NCI-H2081 treated with DMSO at 0.1 percent for 48 hours (cell line): ENCODE results near the gene NAPSA.

Experiments
- DNase-seq: peaks from one replicate; lab custom pipeline; 2025; lab: John Stamatoyannopoulos, UW

NAPSA gene

DNA sequence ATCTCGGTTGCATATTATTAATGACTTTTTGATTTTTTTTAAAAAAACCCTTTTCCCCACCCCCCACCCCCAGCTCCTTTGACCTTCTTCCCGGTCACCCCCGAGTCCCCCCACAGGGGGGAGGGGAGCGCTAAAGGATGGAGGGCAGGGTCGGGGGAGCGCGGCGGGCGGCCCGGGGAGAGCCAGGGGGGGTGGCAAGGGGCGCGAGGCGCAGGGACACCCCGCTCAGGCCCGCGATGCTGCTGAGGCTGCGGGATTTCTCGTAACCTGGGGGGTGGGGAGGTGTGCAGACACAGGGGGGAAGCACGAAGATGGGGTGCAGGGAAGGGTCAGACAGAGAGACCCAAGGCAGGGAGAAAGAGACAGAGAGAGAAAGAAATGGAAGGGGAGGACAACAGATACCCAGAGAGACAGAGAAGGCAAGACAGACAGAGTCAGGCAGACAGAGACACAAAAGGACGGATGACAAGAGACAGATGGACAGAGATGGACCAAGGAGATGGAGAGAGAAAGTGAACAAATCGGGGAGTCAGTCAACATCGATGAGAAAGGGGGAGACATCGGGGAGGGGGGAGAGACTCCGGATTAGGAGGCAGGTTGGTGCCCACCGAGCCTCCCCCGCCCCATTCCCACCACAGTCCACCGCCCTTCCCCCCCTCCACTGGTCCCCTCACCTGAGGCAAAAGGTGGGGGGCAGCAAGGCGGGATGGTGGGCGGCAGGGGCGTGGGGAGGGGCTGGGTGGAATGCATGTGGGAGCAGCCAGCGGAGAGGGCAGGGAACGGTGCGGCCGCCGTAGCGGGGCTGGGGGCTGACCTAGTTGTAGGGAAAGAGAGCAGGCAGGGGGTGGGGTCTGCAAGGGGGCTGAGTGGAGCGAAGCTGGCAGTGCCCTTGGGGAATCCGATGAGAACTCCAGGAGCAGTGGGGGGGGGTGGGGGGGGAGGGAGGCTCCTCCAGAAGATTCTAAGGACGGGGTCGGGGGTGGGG lies 50.4 kb downstream of the NAPSA start:
- no peak for DNase-seq

DNA sequence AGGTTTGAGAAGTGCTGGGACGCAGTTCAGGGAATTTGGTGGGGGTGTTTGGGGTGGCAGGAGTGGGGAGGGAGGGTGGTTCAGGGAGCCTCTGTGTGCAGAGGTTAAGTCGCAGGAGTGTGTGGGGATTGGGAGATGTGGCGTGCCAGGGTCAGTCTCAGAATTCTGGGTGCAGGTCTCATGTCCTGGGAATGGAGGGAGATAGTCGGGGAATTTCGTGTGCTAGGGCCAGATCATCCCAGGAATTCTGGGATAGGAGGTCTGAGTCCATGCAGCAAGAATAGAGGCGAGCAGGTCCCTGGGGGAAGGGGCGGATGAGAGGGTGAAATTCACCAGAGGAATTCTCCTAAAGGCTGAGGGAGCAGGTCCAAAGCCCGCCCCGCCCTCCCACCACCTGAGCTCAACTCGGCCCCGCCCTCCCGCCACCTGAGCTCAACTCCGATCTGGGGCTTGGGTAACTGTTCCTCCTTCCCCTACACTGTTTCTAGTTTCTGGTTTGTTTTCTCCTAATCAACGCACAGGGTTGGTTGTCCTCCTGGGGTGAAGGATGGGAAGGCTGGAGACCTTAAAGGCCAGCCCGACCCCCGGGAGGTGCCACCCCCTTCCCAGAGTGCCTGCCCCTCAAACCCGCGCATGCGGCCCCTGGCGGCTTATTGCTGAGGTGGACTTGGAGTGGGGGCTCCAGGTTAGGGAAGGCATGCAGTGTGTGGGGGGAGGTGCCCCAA lies 51.5 kb downstream of the NAPSA start:
- no peak for DNase-seq

DNA sequence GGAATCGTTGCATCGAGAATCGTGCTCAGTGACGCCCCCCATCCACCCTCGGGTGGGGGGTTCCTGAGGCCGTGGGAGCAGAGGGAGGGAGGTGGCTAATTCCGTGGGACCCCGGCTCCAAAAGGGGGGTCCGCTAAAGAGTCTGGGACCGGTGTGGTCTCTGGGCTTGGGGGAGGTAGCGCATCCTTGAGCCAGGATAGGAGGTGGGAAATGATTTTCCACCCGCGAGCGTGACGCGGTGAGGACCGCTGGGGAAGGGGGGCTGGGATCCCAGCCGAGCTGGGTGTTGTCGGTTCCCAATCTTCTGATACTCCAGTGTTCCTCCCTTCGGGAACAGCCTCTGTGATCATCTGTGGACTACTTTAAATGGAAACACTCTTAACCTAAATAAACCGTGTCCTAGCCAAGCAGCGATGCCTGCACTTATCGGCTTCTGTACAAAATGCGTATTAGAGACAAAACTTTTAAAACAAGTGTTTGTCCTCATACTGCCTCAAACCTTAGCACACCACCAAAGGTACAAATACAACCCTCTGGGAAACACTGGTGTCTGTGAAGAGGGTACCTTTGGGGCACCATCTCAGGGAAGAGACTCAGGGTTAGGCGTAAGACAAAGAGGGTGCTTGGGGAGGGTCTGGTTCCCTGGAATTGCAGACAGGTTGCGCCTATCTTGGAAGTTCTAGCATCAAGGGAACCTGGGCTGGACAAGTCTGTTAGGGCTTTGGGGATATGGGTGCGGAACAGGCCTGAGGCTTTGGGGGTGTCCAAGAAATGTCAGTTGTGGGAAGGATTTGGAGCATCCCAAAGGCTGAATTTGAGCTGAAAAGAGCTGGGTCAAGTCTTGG lies 52.2 kb downstream of the NAPSA start:
- DNase-seq: no peak

DNA sequence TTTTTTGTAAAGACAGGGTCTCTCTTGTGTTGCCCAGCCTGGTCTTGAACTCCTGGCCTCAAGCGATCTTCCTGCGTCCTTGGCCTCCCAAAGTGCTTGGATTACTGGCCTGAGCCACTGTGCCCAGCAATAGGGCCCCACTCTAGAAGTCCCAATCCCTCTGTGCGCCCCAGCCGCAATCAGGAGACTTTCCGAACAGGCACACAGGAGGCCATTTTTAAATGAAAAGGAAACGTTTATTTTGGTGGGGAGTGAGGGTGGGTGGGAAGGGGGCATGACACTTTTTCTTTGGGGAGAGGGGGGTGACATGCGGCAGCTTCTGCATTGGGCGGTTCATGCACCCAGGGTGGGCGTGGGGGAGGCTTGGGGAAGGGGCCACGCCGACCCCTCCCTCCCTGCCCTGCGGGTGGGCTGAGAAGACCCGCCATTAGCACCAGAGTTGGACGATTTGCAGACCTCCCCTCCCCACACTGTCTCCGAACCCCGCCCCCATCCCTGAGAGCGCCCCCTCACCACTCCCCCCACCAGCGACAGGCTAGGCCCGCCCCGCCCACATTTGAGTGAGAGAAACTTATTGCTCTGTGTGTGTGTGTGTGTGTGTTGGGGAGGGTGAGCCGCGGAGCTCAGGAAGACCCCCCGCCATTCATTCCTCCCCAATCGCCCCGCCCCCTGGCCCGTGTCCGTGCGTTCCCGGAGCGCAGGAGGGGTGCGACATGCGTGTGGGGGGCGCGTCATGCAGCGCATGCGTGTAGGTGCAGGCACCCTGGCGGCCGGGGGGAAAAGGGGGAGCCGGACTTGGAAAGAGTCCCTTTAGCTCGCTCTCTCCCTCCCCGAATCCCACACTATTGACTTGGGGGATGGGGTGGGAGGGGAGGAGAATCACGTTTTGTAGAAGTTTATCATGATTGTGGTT lies 53.5 kb downstream of the NAPSA start:
- DNase-seq: no peak

DNA sequence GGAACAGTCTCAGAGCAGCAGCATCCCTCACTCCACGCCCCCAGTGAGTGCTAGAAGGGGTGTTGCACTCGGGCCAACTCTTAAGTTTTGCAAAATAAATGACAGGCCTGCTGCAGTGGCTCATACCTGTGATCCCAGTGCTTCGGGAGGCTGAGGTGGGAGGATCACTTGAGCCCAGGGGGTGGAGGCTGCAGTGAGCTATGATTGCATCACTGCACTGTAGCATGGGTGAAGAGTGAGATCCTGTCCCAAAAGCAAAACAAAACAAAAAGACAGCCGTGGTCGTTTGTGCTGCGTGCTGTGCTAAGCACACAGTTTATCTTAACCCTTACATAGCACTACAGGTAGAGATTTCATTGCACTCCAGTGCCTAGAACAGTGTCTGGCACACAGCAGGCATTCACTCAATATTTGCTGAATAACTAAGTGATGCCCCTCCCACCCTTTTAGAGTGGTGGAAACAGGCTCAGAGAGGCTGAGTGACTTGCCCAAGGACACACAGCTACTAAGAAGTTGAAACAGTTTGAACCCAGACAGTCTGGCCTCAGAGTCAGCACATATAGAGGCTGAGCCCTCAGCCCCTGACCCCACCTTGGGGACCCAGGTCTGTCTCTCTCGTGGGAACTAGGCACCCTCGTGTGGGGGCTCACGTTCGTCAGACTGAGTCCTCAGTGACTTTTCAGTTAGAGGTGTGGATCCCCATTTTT lies 54.5 kb downstream of the NAPSA start:
- DNase-seq: no peak

DNA sequence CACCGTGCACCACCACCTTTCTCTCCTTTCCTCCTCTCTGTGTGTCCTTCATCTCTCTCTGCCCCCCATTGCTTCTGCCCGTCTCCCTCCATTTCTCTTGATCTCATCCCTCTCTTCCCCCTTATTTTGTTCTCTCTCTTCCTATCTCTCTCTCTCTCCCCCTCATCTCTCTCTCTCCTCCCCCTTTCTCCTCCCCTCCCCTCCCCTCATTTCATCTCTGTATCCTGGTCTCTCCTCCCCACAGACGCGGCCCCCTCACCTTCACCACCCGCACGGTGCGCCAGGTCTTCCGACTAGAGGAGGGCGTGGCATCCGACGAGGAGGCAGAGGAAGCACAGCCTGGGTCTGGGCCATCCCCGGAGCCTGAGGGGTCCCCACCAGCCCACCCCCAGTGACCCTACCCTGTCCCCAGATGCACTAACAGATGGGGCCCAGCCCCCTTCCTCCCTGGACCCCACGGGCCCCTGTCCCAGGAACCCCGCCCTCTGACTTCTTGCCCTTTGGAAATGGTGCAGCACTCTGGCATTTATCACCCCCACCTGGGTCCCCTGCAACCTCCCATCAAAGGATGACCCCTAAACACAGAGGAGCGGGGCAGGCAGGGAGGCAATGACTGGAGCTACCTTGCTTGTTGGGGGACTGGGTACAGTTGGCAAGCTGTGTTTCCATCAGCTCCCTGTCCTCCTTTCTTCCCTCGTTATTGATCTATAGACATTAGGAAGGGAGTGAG lies 55.9 kb downstream of the NAPSA start:
- DNase-seq: no peak

DNA sequence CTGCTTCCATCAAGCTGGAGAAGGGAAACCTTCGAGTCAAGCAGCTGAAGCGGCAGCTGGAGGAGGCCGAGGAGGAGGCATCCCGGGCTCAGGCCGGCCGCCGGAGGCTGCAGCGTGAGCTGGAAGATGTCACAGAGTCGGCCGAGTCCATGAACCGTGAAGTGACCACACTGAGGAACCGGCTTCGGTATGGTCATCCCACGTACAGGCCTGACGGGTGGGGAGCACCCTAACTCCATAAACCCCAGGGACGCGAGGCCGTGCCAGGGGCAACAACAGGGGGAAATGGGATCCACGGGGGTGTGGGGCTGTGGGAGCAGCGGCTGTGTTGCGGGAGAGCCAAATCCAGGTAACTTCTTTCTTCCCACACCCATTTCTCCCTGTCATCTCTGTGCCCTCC lies 56.4 kb downstream of the NAPSA start:
- no peak for DNase-seq
